ENCODE measurements around the gene KRT73.

KRT73 gene

GRCh38 chr12:52559979-52560378 is 58.4 kb downstream of the KRT73 start:
- DNase-seq, result no peak

DNA sequence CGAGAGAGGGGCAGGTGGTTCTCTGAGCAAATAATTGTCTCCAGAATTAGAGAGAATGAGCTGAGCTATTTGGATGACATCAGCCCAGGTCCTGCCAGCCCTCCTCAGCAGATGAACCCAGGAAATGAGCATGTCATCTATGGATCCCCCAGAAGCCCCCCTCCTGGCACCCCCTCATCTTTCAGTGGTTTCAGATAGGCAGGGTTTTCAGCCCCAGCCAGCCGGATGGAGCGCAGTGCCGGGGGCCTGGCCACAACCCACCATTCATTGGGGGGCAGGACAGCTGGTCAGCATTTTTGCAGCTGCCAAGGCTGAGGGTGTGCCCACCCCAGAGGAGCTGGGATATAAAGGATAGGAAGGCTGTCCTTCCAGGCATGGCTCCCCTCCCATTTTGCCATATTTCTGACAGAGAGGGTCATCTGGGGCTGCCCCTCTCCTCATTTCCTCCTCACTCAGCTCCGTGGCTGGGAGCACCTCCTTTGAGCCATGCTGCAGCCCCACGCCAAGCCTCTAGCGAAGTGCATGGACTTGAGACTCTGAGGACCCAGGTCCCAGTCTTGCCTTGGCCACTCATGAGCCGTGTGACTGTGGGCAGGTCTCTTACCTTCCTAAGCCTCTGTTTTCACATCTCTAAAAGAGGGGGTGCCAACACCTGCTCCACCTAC is 59.4 kb downstream of the KRT73 start:
- no peak for DNase-seq
